Neuronal stem cell (in vitro differentiated cells): ENCODE measurements around the gene IMMP2L.
A peak's percentile ranks its signal among the peaks of the same experiment; 100 is the strongest.

Experiments
- DNase-seq: peaks from one replicate; pipeline ENCODE4 v3.0.0-alpha.2; 2013; ENCODE audit warnings: low spot score
- H2AFZ ChIP-seq: one replicate; pipeline ENCODE4 v1.6.1; 2013; ENCODE audit warnings: mild to moderate bottlenecking, low read length, inconsistent platforms
- H2AK5ac ChIP-seq: 2 replicates; pipeline ENCODE4 v1.6.1; 2013; ENCODE audit warnings: low read depth, mild to moderate bottlenecking, inconsistent platforms, low read length, moderate library complexity, mixed read lengths
- H2BK120ac ChIP-seq: 2 replicates; pipeline ENCODE4 v1.6.1; 2013; ENCODE audit warnings: low read depth, mild to moderate bottlenecking, inconsistent platforms, low read length, moderate library complexity, mixed read lengths
- H2BK12ac ChIP-seq: one replicate; pipeline ENCODE4 v1.6.1; 2013; ENCODE audit warnings: low read length, inconsistent platforms
- H2BK15ac ChIP-seq: 2 replicates; pipeline ENCODE4 v1.6.1; 2013; ENCODE audit warnings: mild to moderate bottlenecking, low read length, inconsistent platforms, mixed read lengths
- H2BK5ac ChIP-seq: one replicate; pipeline ENCODE4 v1.6.1; 2013; ENCODE audit warnings: inconsistent platforms, mild to moderate bottlenecking, low read length, moderate library complexity
- H3K14ac ChIP-seq: one replicate; pipeline ENCODE4 v1.6.1; 2013; ENCODE audit warnings: low read length, inconsistent platforms
- H3K18ac ChIP-seq: 2 replicates; pipeline ENCODE4 v1.6.1; 2013; ENCODE audit warnings: low read length, inconsistent platforms
- H3K23ac ChIP-seq: 2 replicates; pipeline ENCODE4 v1.6.1; 2013; ENCODE audit warnings: low read depth, mild to moderate bottlenecking, mixed read lengths, low read length, inconsistent platforms; ENCODE audit not compliant: poor library complexity
- H3K27ac ChIP-seq: replicated peaks from 3 replicates; pipeline ENCODE4 v1.5.1; 2013; ENCODE audit warnings: low read length, inconsistent platforms
- H3K27me3 ChIP-seq, 3 experiments: 2 replicates each; pipeline ENCODE4 v1.6.1; 2013; ENCODE audit warnings: low read length in 3 of 3, mild to moderate bottlenecking in 2 of 3, inconsistent platforms in 1 of 3, low read depth in 1 of 3, mixed read lengths in 1 of 3, moderate library complexity in 1 of 3; ENCODE audit not compliant: control insufficient read depth in 3 of 3, insufficient read depth in 3 of 3
- H3K36me3 ChIP-seq, 2 donors: replicated peaks in 1 of 2; 2 replicates each; pipeline ENCODE4 v1.6.1; 2013; ENCODE audit warnings: low read length in 2 of 2; ENCODE audit not compliant: control insufficient read depth in 2 of 2, insufficient read depth in 2 of 2
- H3K4ac ChIP-seq: 2 replicates; pipeline ENCODE4 v1.6.1; 2013; ENCODE audit warnings: inconsistent platforms, mild to moderate bottlenecking, low read length, moderate library complexity
- H3K4me1 ChIP-seq, 2 donors: 1 replicate in 1 of 2; 2 replicates in 1 of 2; pipeline ENCODE4 v1.6.1; 2013; ENCODE audit warnings: low read length in 2 of 2, low read depth in 1 of 2; ENCODE audit not compliant: control insufficient read depth in 2 of 2, insufficient read depth in 1 of 2
- H3K4me2 ChIP-seq: one replicate; pipeline ENCODE4 v1.6.1; 2013; ENCODE audit warnings: mild to moderate bottlenecking, low read length, inconsistent platforms; ENCODE audit not compliant: insufficient read depth, poor library complexity, severe bottlenecking
- H3K4me3 ChIP-seq, 2 donors: 2 replicates each; pipeline ENCODE4 v1.5.1; 2013; ENCODE audit warnings: low read length in 2 of 2, mild to moderate bottlenecking in 2 of 2, inconsistent platforms in 1 of 2, moderate library complexity in 1 of 2
- H3K79me1 ChIP-seq: one replicate; pipeline ENCODE4 v1.6.1; 2013; ENCODE audit warnings: low read depth, mild to moderate bottlenecking, inconsistent platforms, low read length, moderate library complexity
- H3K9ac ChIP-seq: one replicate; pipeline ENCODE4 v1.6.1; 2013; ENCODE audit warnings: mild to moderate bottlenecking, low read depth, low read length, inconsistent platforms; ENCODE audit not compliant: poor library complexity
- H3K9me3 ChIP-seq, 2 donors: replicated peaks in 1 of 2; 2 replicates each; pipeline versions ENCODE3 to v1.6.1; 2013; ENCODE audit warnings: low read length in 2 of 2, mild to moderate bottlenecking in 2 of 2, inconsistent platforms in 1 of 2, low read depth in 1 of 2, mixed read lengths in 1 of 2, moderate library complexity in 1 of 2; ENCODE audit not compliant: control insufficient read depth in 2 of 2, insufficient read depth in 1 of 2
- H4K8ac ChIP-seq: one replicate; pipeline ENCODE4 v1.6.1; 2013; ENCODE audit warnings: low read depth, mild to moderate bottlenecking, inconsistent platforms, low read length, moderate library complexity
- H4K91ac ChIP-seq: one replicate; pipeline ENCODE4 v1.6.1; 2013; ENCODE audit warnings: low read length, low read depth, mild to moderate bottlenecking, inconsistent platforms; ENCODE audit not compliant: poor library complexity
- WGBS, 2 donors: extraction: QIAGEN DNeasy Blood & Tissue Kit; methylation state at CpG; one replicate each; pipeline ENCODE4 v1.1.7; 2013; ENCODE audit warnings: missing lambda C conversion rate in 2 of 2, mixed read lengths in 1 of 2; ENCODE audit not compliant: insufficient read length in 2 of 2, insufficient replicate concordance in 1 of 2; ENCODE audit errors: extremely low coverage in 2 of 2; 5-methylcytosine and 5-hydroxymethylcytosine counted together

The IMMP2L gene

GRCh38 chr7:111094419-111094818 lies 467.9 kb downstream of the IMMP2L start:
- H3K27me3 ChIP-seq: no peaks in the 10 kb centered on the region
- H2AK5ac ChIP-seq: no peak overlapping the region
- H3K79me1 ChIP-seq: no peaks in the 10 kb centered on the region
- no peak overlapping the region for H3K4me2 ChIP-seq
- WGBS, 2 donors: no CpG with 5 or more reads among the region's 1 CpG
- H2BK12ac ChIP-seq: no peak overlapping the region
- no peak overlapping the region for H2BK120ac ChIP-seq
- H3K36me3 ChIP-seq: no peaks in the 10 kb centered on the region
- no peak overlapping the region for H3K18ac ChIP-seq
- no peak overlapping the region for H3K4me3 ChIP-seq
- no peak overlapping the region for H3K27ac ChIP-seq
- H2BK15ac ChIP-seq: no peak overlapping the region
- no peak overlapping the region for H4K8ac ChIP-seq
- H3K14ac ChIP-seq: no peak overlapping the region
- no peak overlapping the region for H3K9ac ChIP-seq
- H3K4ac ChIP-seq: no peak overlapping the region
- H2BK5ac ChIP-seq: no peak overlapping the region
- no peaks in the 10 kb centered on the region for H3K9me3 ChIP-seq
- H3K23ac ChIP-seq: no peak overlapping the region
- H2AFZ ChIP-seq: no peak overlapping the region
- peaks cover 11 to 32% of the 10 kb centered on the region in 2 donors for H3K4me1 ChIP-seq
- no peak for DNase-seq
- no peak overlapping the region for H4K91ac ChIP-seq

GRCh38 chr7:111093496-111093895 lies 468.8 kb downstream of the IMMP2L start:
- Histone ChIP-seq H2AK5ac (no peak overlapping the region), H2AFZ (no peak overlapping the region), H4K91ac (no peak overlapping the region), H2BK15ac (no peak overlapping the region), H3K23ac (no peak overlapping the region), H3K36me3 (no peaks in the 10 kb centered on the region), H3K27me3 (no peaks in the 10 kb centered on the region), H3K4me1 (peaks cover 11 to 32% of the 10 kb centered on the region in 2 donors), H3K4ac (no peak overlapping the region), H3K79me1 (no peaks in the 10 kb centered on the region), H3K14ac (no peak overlapping the region), H3K4me2 (no peak overlapping the region), H2BK12ac (no peak overlapping the region), H3K27ac (no peak overlapping the region), H4K8ac (no peak overlapping the region), H2BK5ac (no peak overlapping the region), H3K18ac (no peak overlapping the region), H2BK120ac (no peak overlapping the region), H3K4me3 (peak overlapping the region in 1 of 2 donors; percentile 59), H3K9ac (no peak overlapping the region), H3K9me3 (no peaks in the 10 kb centered on the region)
- no CpG with 5 or more reads among the region's 4 CpGs for WGBS, 2 donors
- DNase-seq: no peak

GRCh38 chr7:111092406-111093236 lies 469.7 kb downstream of the IMMP2L start:
- Histone ChIP-seq H3K79me1 (no peaks in the 10 kb centered on the region), H3K4me1 (peaks cover 11 to 28% of the 10 kb centered on the region in 2 donors), H3K27me3 (no peaks in the 10 kb centered on the region), H3K18ac (no peak overlapping the region), H3K4ac (no peak overlapping the region), H3K14ac (no peak overlapping the region), H3K4me2 (no peak overlapping the region), H2AK5ac (no peak overlapping the region), H3K27ac (no peak overlapping the region), H3K9ac (no peak overlapping the region), H2BK15ac (no peak overlapping the region), H2BK5ac (no peak overlapping the region), H3K4me3 (peak overlapping the region in 1 of 2 donors; percentile 59), H3K23ac (no peak overlapping the region), H2AFZ (peak overlapping the region; percentile 64), H3K36me3 (no peaks in the 10 kb centered on the region), H4K8ac (no peak overlapping the region), H3K9me3 (no peaks in the 10 kb centered on the region), H4K91ac (no peak overlapping the region), H2BK120ac (no peak overlapping the region), H2BK12ac (no peak overlapping the region)
- DNase-seq: no peak
- no CpG with 5 or more reads among the region's 2 CpGs for WGBS, 2 donors

DNA sequence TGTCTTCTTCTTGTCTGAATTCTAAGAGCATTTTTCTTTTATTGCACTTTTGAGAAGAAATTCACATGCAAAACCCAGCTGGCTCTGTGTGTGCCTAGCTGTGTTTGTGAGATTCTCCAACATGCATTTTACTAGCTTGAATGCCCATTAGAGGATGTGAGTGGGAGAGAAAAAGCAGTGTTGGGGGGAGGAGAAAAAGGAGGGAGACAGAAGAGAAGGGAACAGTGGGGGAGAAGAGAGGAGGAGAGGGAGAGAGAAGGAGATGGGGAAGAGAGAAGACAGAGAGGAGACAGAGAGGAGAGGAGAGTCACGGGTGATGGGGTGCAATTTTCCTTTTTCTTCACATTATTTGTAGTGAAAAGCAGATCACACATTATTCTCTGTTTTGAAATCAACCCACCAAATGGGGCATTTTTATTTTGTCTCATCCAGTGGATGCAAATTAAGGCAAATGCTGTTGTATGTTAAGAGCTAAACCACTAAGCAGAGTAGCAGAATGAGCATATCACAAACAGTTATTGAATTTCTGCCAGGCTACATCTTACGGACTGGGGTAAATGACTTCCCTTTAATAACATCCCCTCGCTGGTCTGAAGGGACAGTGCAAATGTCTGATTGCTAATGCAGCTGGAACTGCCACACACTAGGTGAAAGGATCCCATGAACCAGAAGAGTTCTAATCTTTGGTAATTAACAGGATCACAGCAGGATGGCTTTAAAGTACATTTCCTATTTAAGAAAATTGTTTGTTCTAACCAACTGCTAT lies 470.5 kb downstream of the IMMP2L start:
- no peak overlapping the region for H3K18ac ChIP-seq
- no peaks in the 10 kb centered on the region for H3K36me3 ChIP-seq
- no peak overlapping the region for H3K23ac ChIP-seq
- no peak overlapping the region for H2BK120ac ChIP-seq
- no peak overlapping the region for H4K91ac ChIP-seq
- no peak overlapping the region for H3K14ac ChIP-seq
- no peak overlapping the region for H2BK12ac ChIP-seq
- no peak overlapping the region for H3K4ac ChIP-seq
- H3K9ac ChIP-seq: no peak overlapping the region
- no peak overlapping the region for H2BK15ac ChIP-seq
- H3K79me1 ChIP-seq: no peaks in the 10 kb centered on the region
- peaks cover 11 to 21% of the 10 kb centered on the region in 2 donors for H3K4me1 ChIP-seq
- WGBS, 2 donors: no CpG with 5 or more reads among the region's 3 CpGs
- no peak overlapping the region for H2BK5ac ChIP-seq
- H2AK5ac ChIP-seq: no peak overlapping the region
- H3K27me3 ChIP-seq: no peaks in the 10 kb centered on the region
- peak overlapping the region; percentile 41 for H3K4me2 ChIP-seq
- no peaks in the 10 kb centered on the region for H3K9me3 ChIP-seq
- H3K4me3 ChIP-seq: peak overlapping the region in 1 of 2 donors; percentile 59
- no peak overlapping the region for H4K8ac ChIP-seq
- H3K27ac ChIP-seq: peak overlapping the region; percentile 34
- peak overlapping the region; percentile 64 for H2AFZ ChIP-seq
- peak; percentile 51 for DNase-seq
